ENCODE data around the gene HOXA4. TPM values are rescaled to one million over a fixed set of nuclear protein-coding genes. Genes with fewer than 3 reads are reported as not detected.

Gene HOXA4
- total RNA-seq, 2 donors from 2014 or later, result 0.78 to 1.6 TPM

GRCh38 chr7:27101171-27101956 is 29.2 kb downstream of the HOXA4 start:
- peaks cover 24% of the 10 kb centered on the region for H3K4me1 ChIP-seq

GRCh38 chr7:27100694-27101170 is 29.8 kb downstream of the HOXA4 start:
- H3K4me3 ChIP-seq, result no peak overlapping the region
- H3K27me3 ChIP-seq, result peaks cover 9 to 74% of the 10 kb centered on the region in 2 donors

More at GRCh38 chr7:27101171-27101956, 29.2 kb downstream of the HOXA4 start:
- DNase-seq, result no peak
- intact Hi-C loops (cut with DNase I), result no loop called here
- H3K27ac ChIP-seq, result peak overlapping the region in 2 of 4 donors; percentile 23 to 45
- ATAC-seq, result no peak
- no peak for TF ChIP-seq CTCF (IDR thresholded peaks at IDR 0.05)
- H3K27me3 ChIP-seq, result peaks cover 9 to 71% of the 10 kb centered on the region in 2 donors
- WGBS, 2 donors, result 11 to 12% methylated on average over 25 of the region's 25 CpGs
- H3K4me3 ChIP-seq, result no peak overlapping the region
- no peaks in the 10 kb centered on the region for H3K9me3 ChIP-seq
- no peaks in the 10 kb centered on the region for H3K36me3 ChIP-seq (replicated peaks in 1 of 2; ENCODE audit: insufficient read depth in 1 of 2, low read depth in 2 of 2)

GRCh38 chr7:27099453-27100370 is 30.8 kb downstream of the HOXA4 start:
- 17 to 28% methylated on average over 8 of the region's 8 CpGs for WGBS, 2 donors
- H3K4me3 ChIP-seq, result no peak overlapping the region

More at GRCh38 chr7:27100694-27101170, 29.8 kb downstream of the HOXA4 start:
- Histone ChIP-seq H3K4me1 (peaks cover 28% of the 10 kb centered on the region), H3K27ac (peak overlapping the region in 1 of 4 donors; percentile 45), H3K36me3 (replicated peaks in 1 of 2; ENCODE audit: insufficient read depth in 1 of 2, low read depth in 2 of 2) (no peaks in the 10 kb centered on the region), H3K9me3 (no peaks in the 10 kb centered on the region)
- 23 to 24% methylated on average over 8 of the region's 8 CpGs for WGBS, 2 donors
- DNase-seq, result no peak
- ATAC-seq, result no peak
- intact Hi-C loops (cut with DNase I), result no loop called here
- TF ChIP-seq CTCF (IDR thresholded peaks at IDR 0.05) (no peak), POLR2A (IDR thresholded peaks at IDR 0.05) (no peak)

More at GRCh38 chr7:27099453-27100370, 30.8 kb downstream of the HOXA4 start:
- Histone ChIP-seq H3K9me3 (no peaks in the 10 kb centered on the region), H3K4me1 (peaks cover 28% of the 10 kb centered on the region), H3K36me3 (replicated peaks in 1 of 2; ENCODE audit: insufficient read depth in 1 of 2, low read depth in 2 of 2) (no peaks in the 10 kb centered on the region), H3K27ac (no peak overlapping the region), H3K27me3 (peaks cover 9 to 76% of the 10 kb centered on the region in 2 donors)
- TF ChIP-seq CTCF (IDR thresholded peaks at IDR 0.05), result no peak
- no peak for TF ChIP-seq POLR2A (IDR thresholded peaks at IDR 0.05)
- intact Hi-C loops (cut with DNase I), result no loop called here
- DNase-seq (no peak), ATAC-seq (no peak)

Data from body of pancreas (tissue), 4 donors.